NAMALWA (cell line): ENCODE results near the gene TRIM47.

Experiments used
- DNase-seq: peaks from one replicate; pipeline ENCODE4 v3.0.0-alpha.2; 2015; ENCODE audit warnings: low spot score

The TRIM47 gene, protein sequence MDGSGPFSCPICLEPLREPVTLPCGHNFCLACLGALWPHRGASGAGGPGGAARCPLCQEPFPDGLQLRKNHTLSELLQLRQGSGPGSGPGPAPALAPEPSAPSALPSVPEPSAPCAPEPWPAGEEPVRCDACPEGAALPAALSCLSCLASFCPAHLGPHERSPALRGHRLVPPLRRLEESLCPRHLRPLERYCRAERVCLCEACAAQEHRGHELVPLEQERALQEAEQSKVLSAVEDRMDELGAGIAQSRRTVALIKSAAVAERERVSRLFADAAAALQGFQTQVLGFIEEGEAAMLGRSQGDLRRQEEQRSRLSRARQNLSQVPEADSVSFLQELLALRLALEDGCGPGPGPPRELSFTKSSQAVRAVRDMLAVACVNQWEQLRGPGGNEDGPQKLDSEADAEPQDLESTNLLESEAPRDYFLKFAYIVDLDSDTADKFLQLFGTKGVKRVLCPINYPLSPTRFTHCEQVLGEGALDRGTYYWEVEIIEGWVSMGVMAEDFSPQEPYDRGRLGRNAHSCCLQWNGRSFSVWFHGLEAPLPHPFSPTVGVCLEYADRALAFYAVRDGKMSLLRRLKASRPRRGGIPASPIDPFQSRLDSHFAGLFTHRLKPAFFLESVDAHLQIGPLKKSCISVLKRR

DNA sequence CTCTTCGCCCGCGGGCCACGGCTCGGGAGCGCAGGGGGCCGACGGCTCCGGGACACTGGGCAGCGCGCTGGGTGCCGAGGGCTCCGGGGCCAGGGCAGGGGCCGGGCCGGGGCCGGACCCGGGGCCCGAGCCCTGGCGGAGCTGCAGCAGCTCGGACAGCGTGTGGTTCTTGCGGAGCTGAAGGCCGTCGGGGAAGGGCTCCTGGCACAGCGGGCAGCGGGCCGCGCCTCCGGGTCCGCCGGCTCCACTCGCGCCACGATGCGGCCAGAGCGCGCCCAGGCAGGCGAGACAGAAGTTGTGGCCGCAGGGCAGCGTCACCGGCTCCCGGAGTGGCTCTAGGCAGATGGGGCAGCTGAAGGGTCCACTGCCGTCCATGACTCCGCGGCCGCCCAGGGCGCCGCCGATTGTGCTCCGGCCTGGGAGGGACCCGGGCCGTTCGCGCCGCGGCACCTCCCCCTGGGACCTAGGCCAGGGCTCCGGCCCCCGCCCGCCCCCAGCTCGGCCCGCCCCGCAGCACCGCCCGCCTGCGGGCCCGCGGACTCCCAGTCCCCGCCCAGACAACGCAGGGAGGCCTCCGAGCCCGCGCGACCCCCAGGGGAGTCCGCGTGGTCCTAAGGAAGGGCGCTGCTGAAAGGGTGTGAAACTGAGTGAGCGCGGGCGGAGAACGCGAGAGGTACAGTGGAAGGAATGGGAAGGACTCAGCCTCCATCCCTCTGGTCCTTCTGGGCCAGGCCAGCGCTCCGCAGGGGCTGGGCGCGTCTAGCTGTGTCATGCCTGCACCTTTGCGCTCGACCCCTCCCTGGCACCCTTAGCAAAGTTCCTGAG lies at the start of gene TRIM47:
Gene TRIM47, minus strand, starts transcription at position 408 of the 825 bp plus-strand sequence. Its CDS starts 33 bp downstream, at position 375.
- DNase-seq = no peak

DNA sequence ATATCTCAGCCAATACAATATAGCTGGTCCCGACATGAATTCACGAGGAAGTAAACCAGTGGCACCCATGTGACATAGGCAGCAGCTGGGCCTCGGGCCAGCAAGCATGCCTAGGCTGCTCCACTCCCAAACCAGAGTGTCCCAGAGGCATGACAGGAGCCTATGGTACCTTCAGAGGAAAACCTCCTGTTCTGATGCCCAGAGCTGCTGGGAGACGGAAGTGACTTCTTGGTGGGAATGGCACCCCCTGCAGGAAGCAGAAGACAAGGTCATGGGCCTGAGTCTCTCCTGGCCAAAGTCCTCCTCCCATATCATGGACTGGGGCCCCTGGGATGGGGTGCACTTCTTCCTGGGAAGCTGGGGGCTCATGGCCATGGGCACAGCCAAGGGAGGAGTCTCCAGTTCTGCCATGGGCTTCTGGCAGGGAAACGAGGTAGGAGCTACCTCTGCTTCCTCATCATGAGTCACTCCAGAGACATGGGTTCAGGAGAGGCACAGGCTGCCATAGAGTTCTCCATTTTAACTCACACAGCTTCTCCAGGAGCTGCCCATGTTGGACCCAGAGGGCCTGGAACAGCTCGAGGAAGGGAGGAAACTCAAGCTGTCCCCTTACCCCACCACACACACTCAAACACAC lies 49.0 kb upstream of the TRIM47 start:
- DNase-seq = peak; percentile 51

DNA sequence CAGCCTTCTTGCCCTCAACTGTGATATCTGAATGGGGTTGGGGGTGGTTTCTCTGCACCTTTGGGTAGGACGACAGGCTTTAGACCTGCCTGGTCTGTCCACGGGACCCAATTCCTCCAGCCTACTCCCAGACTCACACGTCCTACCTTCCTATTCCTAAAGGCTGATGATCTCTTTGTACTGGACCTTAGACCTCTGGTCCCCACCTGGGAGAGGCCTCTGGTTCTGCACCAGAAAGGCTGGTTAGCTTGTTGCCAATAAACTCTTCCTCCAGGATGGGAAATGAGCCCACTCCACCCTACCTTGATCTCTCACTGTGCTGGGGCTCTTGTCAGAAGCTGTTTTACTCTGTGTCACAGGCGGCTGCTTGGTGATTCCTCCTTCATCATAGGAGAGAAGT lies 48.1 kb upstream of the TRIM47 start:
- no peak for DNase-seq

DNA sequence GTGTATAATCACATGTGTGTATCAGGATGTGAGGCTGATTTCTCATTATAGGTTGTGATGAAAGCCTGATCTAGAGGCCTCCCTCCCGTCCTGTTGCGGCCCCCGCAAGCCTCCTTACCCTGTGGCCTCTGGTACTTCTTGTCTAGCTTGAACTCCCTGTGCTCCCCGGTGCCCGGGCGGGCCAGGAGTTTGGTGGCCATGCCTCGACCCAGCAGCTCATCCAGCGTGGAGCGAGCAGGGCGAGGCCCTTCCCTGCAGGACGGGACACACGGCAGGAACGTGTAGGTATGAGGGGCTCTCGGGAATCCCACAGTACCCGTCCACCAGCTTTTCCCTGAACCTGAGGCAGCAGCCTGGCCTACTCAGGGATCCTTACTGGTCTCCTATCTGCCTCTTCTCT lies 47.5 kb upstream of the TRIM47 start:
- no peak for DNase-seq

DNA sequence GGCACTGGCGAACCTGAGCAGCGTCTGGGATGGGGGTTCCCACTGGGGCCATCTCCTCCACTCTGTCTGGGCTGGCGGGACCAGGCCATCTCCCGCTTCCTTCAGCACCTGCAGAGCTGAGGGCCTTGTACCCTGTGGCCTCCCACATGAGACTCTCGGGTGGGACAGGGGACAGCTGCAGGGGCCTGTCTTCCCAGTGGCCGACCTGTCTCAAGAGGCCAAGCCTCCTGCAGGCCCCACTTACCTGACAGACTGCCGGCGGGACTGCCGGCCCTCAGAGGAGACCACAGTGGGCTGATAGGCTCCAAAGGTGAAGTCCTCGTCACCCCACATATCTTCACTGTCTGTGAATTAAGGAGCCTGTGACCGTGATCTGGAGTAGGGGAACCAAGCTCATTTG lies 46.7 kb upstream of the TRIM47 start:
- no peak for DNase-seq

DNA sequence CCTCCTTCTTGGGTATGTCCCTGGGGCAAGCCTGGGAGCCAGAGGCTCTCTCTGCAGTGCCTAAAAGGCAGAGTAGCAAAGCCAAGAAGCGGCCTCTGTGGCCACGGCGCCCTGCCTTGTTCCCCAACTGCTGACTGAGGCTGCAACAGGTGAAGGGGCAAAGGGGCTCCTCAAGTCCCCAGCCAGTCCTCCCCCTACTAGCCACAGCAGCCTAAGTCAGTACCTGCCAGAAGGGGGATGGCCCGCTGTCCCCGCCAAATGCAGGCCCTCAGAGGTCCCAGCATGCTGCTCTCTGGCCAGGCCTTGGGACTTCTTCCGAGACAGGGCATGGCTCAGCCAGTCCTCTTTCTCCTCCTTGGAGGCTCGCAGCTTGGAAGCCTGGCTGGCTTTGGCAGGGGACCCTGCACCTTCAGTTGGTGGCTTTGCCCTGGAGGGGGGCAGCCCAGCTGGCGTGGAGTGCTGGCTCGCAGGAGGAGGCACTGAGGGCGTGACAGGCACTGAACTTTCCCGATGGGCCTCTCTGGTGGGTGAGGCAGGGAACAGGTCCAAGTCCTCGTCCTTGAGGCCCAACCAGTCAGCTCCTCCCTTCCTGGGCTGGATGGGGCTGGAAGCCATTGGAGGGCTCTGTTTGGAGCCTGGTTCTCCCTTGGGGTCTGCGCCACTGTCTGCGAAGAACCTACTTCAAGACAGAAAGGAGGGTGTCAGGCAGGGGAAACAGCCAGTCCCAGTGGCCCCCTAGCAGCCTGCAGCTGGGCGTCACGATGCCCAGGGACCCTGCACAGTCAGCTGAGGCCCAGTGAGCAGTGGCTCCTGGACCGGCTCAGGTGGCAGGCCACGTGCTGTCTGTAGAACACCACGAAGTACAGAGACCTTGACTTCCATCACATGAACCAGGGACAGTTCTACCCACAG lies 44.8 kb upstream of the TRIM47 start:
- DNase-seq = no peak

DNA sequence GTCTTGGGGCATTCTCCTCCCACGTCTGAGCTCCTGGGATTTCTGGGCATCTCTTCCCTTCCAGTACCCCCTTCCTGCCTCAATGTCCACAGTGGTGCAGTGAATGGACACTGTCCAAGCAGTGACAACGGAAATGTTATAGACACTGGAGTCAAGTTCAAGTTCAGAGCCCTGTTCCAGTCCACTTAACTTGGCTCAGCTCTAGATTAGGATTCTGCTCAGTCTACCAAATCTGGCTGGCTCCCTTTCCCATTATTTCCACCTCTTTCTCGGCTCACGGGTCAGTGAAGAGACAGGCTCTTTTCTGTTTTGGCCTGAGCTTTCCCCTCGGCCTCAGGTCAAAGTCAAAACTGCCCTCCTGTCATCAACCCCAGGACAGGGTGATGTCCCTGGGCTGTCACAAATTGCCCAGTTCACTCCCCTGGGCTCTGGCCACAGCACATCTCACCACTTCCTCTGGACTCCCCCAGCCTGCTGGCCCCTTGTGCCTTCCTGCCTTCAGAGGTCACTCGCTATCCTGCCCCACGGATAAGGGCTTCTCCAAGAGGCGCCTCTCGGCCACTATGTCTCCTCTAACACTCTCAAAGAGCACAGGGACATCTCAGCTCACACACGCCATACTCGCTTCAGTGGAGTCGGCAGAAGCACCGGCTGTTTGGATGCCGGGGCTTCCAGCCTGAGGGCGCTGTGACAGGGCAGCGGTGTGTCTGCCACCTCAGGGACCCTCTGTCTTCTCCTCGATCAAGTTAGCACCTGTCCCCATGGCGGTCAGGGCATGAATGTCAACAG lies 44.0 kb upstream of the TRIM47 start:
- DNase-seq = no peak

DNA sequence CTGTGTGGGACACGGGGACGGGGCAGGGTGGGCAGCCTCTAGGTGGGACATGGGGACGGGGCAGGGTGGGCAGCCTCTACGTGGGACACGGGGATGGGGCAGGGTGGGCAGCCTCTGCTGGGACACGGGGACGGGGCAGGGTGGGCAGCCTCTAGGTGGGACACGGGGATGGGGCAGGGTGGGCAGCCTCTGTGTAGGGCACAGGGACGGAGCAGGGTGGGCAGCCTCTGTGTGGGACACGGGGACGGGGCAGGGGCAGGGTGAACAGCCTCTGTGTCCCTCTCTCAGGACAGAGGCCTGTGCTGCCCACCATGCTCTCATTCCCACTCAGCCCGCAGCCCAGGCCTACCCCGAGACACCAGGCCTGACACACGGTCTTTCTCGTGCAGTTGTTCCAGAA lies 43.2 kb upstream of the TRIM47 start:
- no peak for DNase-seq

DNA sequence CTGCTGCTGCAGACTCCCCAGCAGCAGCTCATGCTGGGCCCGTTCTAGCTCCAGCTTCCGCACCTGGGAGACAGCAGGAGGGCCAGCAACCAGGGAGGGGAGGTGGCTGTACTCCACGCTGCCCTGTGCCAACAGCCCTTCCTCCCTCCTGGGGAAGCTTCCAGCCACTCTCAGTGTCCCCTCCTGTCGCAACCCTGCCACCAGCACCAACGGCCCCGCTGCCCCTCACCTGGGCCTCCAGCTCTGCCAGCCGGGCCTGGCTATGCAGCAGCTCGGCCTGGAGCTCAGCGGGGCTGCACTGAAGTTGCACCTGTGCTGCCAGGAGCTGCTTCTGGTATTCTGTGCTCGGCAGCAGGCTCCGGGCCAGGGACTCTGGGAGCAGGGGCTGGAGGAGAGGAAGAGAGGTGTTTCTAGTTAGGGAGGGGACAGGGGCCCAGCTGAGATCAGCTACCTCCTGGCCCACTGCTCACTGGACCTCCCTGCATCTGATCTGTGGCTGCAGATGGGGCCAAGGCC lies 41.7 kb upstream of the TRIM47 start:
- DNase-seq = no peak

DNA sequence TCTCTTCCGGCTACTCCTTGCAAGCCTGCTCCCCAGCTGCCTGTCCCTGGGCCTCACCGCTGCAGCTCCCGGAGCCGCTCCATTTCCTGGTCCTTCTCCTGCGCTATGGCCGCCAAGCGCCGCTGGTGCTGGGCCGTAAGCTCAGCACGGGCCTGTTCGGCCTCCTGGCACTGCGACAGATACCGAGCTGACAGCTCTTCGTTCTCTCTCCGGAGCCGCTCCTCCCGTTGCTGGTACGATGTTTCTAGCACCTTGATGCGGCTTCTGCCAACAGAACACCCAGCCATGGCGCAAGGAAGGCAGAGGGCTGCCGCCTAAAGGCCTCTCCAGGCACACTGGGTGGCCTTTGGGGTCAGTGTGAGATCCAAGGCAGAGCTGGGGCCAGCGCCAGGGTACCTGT lies 41.2 kb upstream of the TRIM47 start:
- no peak for DNase-seq

DNA sequence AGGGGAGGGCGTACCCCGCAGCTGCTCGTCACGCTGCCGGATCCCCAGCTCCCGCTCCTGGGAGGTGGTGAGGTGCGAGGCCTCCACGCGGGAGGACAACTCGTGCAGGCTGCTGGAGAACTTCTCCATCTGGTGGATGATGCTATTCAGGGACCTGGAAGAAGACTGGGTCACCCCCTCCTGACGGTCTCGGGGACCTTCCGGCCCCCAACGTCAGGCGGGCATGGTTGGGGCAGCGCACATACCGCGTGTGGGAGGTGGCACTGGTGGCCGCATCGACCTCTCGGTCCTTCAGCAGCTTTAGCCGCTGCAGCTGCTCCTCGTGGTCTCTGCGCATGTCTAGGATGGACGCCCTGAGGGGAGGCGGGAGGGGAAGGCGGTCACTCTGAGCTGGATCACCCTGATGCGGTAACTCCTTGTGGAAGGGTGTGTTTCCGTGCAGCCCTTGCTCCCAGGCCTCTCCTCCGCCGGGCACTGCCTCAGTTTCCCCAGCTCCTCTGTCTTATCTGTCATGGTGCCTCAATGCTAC lies 39.6 kb upstream of the TRIM47 start:
- no peak for DNase-seq

DNA sequence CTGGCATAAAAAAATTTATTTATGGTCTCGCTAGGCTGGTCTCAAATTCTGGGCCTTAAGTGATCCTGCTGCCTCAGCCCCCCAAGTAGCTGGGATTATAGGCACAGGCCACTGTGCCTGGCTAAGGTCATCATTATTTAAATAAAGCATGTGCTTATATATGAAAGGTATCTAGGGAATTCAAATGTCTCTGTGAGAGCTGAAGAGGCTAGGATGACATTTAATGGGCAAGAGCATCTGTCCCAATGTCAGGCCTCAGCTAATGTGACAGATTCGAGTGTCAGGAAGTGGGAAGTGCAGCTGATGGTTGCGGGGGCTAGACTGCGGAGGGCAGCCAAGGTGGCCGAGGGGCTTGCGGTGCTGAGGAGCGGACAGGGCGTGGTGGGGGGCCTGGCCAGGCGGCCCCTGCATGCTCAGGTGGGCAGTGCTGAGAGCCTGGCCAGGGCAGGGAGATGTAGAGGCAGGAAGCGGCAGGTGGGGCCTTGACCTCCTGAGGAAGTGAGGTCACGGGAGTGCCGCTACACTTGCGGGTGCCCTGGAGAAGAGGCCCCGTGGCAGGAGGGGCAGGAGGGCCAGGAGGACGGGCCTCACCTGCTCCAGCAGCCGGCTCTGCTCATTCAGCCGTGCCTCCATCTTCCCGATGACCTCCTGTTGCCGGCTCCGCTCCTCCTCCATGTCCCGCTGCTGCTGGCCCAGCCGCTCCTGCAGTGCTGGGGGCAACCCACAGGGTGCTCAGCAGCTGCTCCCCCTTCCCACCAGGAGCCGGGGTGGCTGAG lies 38.9 kb upstream of the TRIM47 start:
- DNase-seq = no peak

DNA sequence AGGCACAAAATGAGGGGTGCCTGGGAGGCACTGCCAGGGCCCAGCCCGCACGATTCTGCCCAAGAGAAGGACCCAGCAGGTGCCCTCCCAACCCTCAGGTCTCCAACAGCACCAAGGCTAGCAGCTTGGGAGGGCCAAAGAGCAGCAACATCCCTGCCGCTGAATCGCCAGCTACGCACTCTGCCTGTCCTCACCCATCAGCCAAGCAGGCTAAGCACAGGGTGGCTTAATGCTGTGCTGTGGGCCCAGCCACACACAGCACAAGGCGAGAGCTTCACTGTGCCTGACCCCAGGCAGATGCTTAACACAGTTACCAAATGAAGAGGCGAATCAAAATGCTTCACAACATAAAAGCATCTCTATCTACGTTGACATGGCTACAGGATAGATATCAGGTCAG lies 36.9 kb upstream of the TRIM47 start:
- DNase-seq = no peak

DNA sequence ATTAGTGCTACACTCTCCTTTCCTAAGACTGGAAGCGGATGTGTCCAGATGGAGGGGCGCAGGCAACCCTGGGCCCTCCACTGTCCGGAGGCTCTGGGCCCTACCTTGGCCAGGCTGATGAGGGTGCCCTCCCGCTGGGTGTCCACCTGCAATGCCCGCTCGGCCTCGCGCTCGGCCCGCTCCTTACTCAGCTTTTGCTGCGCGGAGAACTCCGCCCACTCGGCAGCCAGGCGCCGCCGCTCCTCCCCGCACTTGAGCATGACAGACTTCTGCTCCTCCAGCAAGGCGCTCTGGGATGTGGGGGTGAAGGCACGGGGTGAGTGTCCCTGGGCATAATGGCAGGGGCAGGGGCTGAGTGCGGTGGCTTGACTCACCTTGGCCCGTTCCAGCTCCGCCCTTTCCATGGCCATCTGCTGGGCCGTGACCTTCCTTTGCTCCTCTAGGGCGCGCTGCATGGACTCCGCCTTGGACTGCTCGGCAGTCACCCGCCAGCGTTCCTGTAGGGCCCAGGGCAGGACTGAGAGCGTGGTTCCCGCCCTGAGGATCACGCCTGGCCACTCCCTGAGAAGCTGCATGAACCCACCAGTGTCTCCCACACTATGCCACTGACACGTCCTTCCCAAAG lies 36.4 kb upstream of the TRIM47 start:
- no peak for DNase-seq

DNA sequence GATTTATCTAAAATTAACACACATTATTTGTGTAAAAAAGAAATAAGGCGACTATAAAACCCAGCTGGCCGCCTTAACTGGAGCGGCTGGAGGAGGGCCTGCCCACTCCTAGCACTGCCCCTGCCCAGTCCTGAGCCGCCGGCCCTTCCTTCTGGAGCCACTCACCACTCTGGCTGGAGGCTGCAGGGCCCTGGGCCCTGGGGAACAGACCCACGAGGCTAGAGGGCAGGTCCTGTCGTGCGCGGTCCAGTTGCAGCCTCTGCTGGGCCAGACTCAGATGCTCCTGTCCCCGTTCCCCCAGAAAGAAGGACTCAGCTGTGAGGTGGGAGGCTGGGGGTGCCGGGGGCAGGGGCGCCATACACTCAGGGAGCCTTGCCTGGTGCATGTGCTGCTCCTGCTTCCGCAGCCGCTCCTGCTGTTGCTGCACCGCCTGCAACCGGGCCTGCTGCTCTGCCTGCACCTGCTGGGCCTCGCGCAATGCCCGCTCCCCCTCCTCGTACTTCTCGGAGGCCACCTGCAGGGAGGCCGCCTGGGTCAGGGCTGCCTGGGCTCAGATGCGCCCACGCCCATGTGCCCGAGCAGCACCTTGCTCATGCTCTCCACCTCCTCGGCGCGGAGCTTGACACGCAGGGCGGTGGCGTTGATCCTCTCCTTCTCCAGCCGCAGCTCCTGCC lies 35.3 kb upstream of the TRIM47 start:
- no peak for DNase-seq

DNA sequence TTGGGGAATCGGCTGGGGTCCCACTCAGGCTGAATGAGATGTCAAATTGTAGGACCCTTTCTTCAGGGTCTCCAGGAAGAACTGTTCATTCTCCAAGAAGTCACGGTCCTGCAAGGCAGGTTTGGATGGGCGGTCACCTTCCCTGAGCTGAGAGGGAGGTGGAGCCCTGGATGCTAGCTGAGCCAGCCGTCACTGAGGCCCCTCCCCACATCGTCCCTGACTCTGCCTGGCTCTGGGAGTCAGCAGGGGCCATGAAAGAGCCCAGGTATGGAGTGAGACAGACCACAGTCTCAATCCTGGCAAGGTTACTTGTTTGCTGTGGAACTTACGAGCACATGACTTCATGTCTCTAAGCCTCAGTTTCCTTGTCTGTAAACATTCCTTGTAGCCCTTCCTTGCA lies 32.3 kb upstream of the TRIM47 start:
- no peak for DNase-seq

DNA sequence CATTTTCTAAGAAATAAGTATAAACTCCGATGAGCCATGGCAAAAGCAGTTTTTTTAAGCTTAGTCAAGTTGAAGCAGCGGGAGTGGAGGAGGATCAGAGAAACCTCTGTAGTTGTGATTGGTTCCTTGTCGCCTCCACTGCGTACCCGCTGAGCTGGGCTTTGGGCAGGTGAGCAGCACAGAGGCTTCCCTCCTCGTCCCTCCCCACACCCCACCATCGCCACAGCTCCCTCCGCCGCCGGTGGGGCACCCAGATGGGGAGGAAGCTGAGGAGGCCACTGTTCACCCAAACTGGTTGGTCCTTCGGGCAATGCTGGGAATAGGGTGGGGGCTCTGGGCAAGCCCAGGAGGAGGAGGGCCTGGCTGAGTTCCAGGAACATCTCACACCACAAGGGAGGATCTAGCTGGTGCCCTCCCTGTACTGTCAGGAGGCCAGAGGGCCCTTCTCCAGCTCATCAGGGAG lies 31.5 kb upstream of the TRIM47 start:
- DNase-seq = peak; percentile 86
